Astrocyte (in vitro differentiated cells and primary cell): ENCODE measurements around the gene GFM1. TPM values are rescaled to one million over a fixed set of nuclear protein-coding genes. Genes with fewer than 3 reads are reported as not detected.

Source experiments
- DNase-seq: peaks from one replicate; pipeline ENCODE4 v3.0.0-alpha.2; 2010; ENCODE audit warnings: low read depth
- FAIRE-seq: peaks from 2 replicates; lab custom pipeline; 2011; peaks lifted over from hg19 to GRCh38; lab: Jason Lieb, UNC
- H2AFZ ChIP-seq: 2 replicates; pipeline ENCODE4 v1.6.0; 2012; ENCODE audit warnings: low read depth, low read length, inconsistent platforms
- H3K27ac ChIP-seq: 2 replicates; pipeline ENCODE4 v1.5.1; 2011; ENCODE audit warnings: low read depth, low read length, inconsistent platforms
- H3K27me3 ChIP-seq: 2 replicates; pipeline ENCODE4 v1.6.0; 2011; ENCODE audit warnings: low read length, inconsistent platforms; ENCODE audit not compliant: insufficient read depth
- H3K36me3 ChIP-seq: 2 replicates; pipeline ENCODE4 v1.5.1; 2011; ENCODE audit warnings: low read length, inconsistent platforms; ENCODE audit not compliant: insufficient read depth
- H3K4me1 ChIP-seq: 2 replicates; pipeline ENCODE4 v1.5.1; 2011; ENCODE audit warnings: low read length, inconsistent platforms; ENCODE audit not compliant: insufficient read depth
- H3K4me2 ChIP-seq: 2 replicates; pipeline ENCODE4 v1.6.0; 2012; ENCODE audit warnings: low read length, inconsistent platforms
- H3K4me3 ChIP-seq: 2 replicates; pipeline ENCODE4 v1.5.1; 2011; ENCODE audit warnings: low read depth, mild to moderate bottlenecking, low read length, inconsistent platforms; ENCODE audit not compliant: insufficient read depth
- H3K79me2 ChIP-seq: 2 replicates; pipeline ENCODE4 v1.6.0; 2012; ENCODE audit warnings: mild to moderate bottlenecking, low read length, inconsistent platforms; ENCODE audit not compliant: insufficient read depth
- H3K9ac ChIP-seq: 2 replicates; pipeline ENCODE4 v1.6.0; 2012; ENCODE audit warnings: mild to moderate bottlenecking, low read length, inconsistent platforms
- H3K9me3 ChIP-seq: 2 replicates; pipeline ENCODE4 v1.5.1; 2012; ENCODE audit warnings: low read depth, mild to moderate bottlenecking, low read length, inconsistent platforms; ENCODE audit not compliant: insufficient read depth
- H4K20me1 ChIP-seq: 2 replicates; pipeline ENCODE4 v1.6.0; 2012; ENCODE audit warnings: low read length, inconsistent platforms; ENCODE audit not compliant: insufficient read depth
- H3K27ac Mint-ChIP-seq: one replicate; pipeline ENCODE4 v1.8.0; 2021; ENCODE audit warnings: mild to moderate bottlenecking, mixed read lengths; ENCODE audit not compliant: unreplicated experiment
- H3K27me3 Mint-ChIP-seq: one replicate; pipeline ENCODE4 v1.8.0; 2021; ENCODE audit warnings: low read depth, mixed read lengths; ENCODE audit not compliant: unreplicated experiment
- H3K36me3 Mint-ChIP-seq: one replicate; pipeline ENCODE4 v1.8.0; 2021; ENCODE audit warnings: low read depth, mixed read lengths; ENCODE audit not compliant: unreplicated experiment
- H3K4me1 Mint-ChIP-seq: one replicate; pipeline ENCODE4 v1.8.0; 2021; ENCODE audit warnings: low read depth, mixed read lengths; ENCODE audit not compliant: unreplicated experiment
- H3K4me3 Mint-ChIP-seq: one replicate; pipeline ENCODE4 v1.8.0; 2021; ENCODE audit warnings: mild to moderate bottlenecking, moderate library complexity, mixed read lengths; ENCODE audit not compliant: unreplicated experiment
- H3K9me3 Mint-ChIP-seq: one replicate; pipeline ENCODE4 v1.8.0; 2021; ENCODE audit warnings: mild to moderate bottlenecking, mixed read lengths; ENCODE audit not compliant: unreplicated experiment
- CTCF ChIP-seq: IDR thresholded peaks from 2 replicates; pipeline ENCODE4 v1.5.1; 2011; ENCODE audit warnings: low read depth, mild to moderate bottlenecking, inconsistent platforms, low read length, moderate library complexity; ENCODE audit not compliant: insufficient read depth
- EZH2 ChIP-seq: IDR thresholded peaks from 2 replicates; pipeline ENCODE4 v1.6.1; 2012; ENCODE audit warnings: mild to moderate bottlenecking, low read length, inconsistent platforms; ENCODE audit not compliant: insufficient read depth
- total RNA-seq: library from RNA; stranded (reverse); gene quantifications from 2 replicates; pipeline ENCODE4 v1.2.1, GENCODE V29; 2021

Gene GFM1
- total RNA-seq, 1 donor from 2014 or later, result 32.6 TPM

GRCh38 chr3:158739078-158739477, 94.8 kb downstream of the GFM1 start:
- H3K27ac Mint-ChIP-seq, result no peak overlapping the region
- peaks cover 10% of the 10 kb centered on the region for H3K27me3 Mint-ChIP-seq
- peaks cover 10% of the 10 kb centered on the region for H3K9me3 Mint-ChIP-seq
- H2AFZ ChIP-seq, result no peak overlapping the region
- no peaks in the 10 kb centered on the region for H3K4me1 ChIP-seq
- H3K4me2 ChIP-seq, result no peak overlapping the region
- no peaks in the 10 kb centered on the region for H4K20me1 ChIP-seq
- H3K36me3 Mint-ChIP-seq, result peaks cover 11% of the 10 kb centered on the region
- H3K9me3 ChIP-seq, result peaks cover 4% of the 10 kb centered on the region
- H3K27ac ChIP-seq, result no peak overlapping the region
- H3K27me3 ChIP-seq, result no peaks in the 10 kb centered on the region
- TF ChIP-seq CTCF (no peak), EZH2 (no peak)
- no peak overlapping the region for H3K4me3 Mint-ChIP-seq
- no peak overlapping the region for H3K9ac ChIP-seq
- FAIRE-seq, result no peak
- peaks cover 5% of the 10 kb centered on the region for H3K4me1 Mint-ChIP-seq
- H3K79me2 ChIP-seq, result no peaks in the 10 kb centered on the region
- no peak overlapping the region for H3K4me3 ChIP-seq
- no peak for DNase-seq
- peaks cover 5% of the 10 kb centered on the region for H3K36me3 ChIP-seq

- H3K4me1 ChIP-seq, result no peaks in the 10 kb centered on the region
- H3K4me1 Mint-ChIP-seq, result peaks cover 5% of the 10 kb centered on the region
- H3K79me2 ChIP-seq, result no peaks in the 10 kb centered on the region
- no peak overlapping the region for H2AFZ ChIP-seq
- H3K4me2 ChIP-seq, result no peak overlapping the region
- no peaks in the 10 kb centered on the region for H4K20me1 ChIP-seq
- H3K27ac Mint-ChIP-seq, result no peak overlapping the region
- no peak overlapping the region for H3K4me3 Mint-ChIP-seq
- H3K36me3 Mint-ChIP-seq, result peaks cover 10% of the 10 kb centered on the region
- no peak overlapping the region for H3K4me3 ChIP-seq
- H3K27ac ChIP-seq, result no peak overlapping the region
- peaks cover 10% of the 10 kb centered on the region for H3K9me3 Mint-ChIP-seq
- TF ChIP-seq CTCF (no peak), EZH2 (no peak)
- H3K9me3 ChIP-seq, result peaks cover 4% of the 10 kb centered on the region
- no peaks in the 10 kb centered on the region for H3K27me3 ChIP-seq
- DNase-seq, result no peak
- FAIRE-seq, result no peak
- H3K9ac ChIP-seq, result no peak overlapping the region
- peaks cover 10% of the 10 kb centered on the region for H3K27me3 Mint-ChIP-seq
- peaks cover 5% of the 10 kb centered on the region for H3K36me3 ChIP-seq
Measured at GRCh38 chr3:158739661-158740060, 95.3 kb downstream of the GFM1 start.

Other genes with a start within 250 kb of the GFM1 start
- gene MLF1, start 73.3 kb upstream of the GFM1 start, total RNA-seq, result 14.3 and 15.5 TPM in 2 replicates
- gene LXN, start 28.1 kb downstream of the GFM1 start, total RNA-seq, result 18.1 and 24.0 TPM in 2 replicates
- 1.2 and 3.2 TPM in 2 replicates for gene RARRES1, start 87.9 kb downstream of the GFM1 start, total RNA-seq
- gene MFSD1, start 157.5 kb downstream of the GFM1 start, total RNA-seq, result 62.2 and 70.1 TPM in 2 replicates